ENCODE measurements around the gene ASB13.

The ASB13 gene

GRCh38 chr10:5669604-5670003 lies 3.2 kb upstream of the ASB13 start:
- no peak for DNase-seq (ENCODE audit: low read depth, low spot score)
- Histone ChIP-seq H3K36me3 (ENCODE audit: control insufficient read depth, insufficient read depth, low read length) (no peaks in the 10 kb centered on the region), H3K4me1 (ENCODE audit: control insufficient read depth, insufficient read depth, low read length) (peaks cover 3% of the 10 kb centered on the region; the same call in 1 of the 2 replicates), H3K4me3 (ENCODE audit: low read length) (no peak overlapping the region), H3K27me3 (ENCODE audit: control insufficient read depth, insufficient read depth, low read length) (no peaks in the 10 kb centered on the region), H3K27ac (ENCODE audit: low read length) (no peak overlapping the region), H3K9me3 (ENCODE audit: control insufficient read depth, insufficient read depth, low read length) (no peaks in the 10 kb centered on the region; the same call in 1 of the 2 replicates)
- no CpG with 5 or more reads among the region's 1 CpG for WGBS (ENCODE audit: insufficient coverage, insufficient read length)

GRCh38 chr10:5668429-5668828 lies 2.0 kb upstream of the ASB13 start:
- H3K4me1 ChIP-seq (ENCODE audit: control insufficient read depth, insufficient read depth, low read length): peaks cover 4% of the 10 kb centered on the region; the same call in 1 of the 2 replicates
- WGBS (ENCODE audit: insufficient coverage, insufficient read length): no CpG with 5 or more reads among the region's 4 CpGs

GRCh38 chr10:5666841-5667630 lies 641 bp upstream of the ASB13 start:
- Histone ChIP-seq H3K36me3 (ENCODE audit: control insufficient read depth, insufficient read depth, low read length) (no peaks in the 10 kb centered on the region), H3K27me3 (ENCODE audit: control insufficient read depth, insufficient read depth, low read length) (no peaks in the 10 kb centered on the region), H3K27ac (ENCODE audit: low read length) (no peak overlapping the region), H3K9me3 (ENCODE audit: control insufficient read depth, insufficient read depth, low read length) (no peaks in the 10 kb centered on the region; the same call in 1 of the 2 replicates), H3K4me1 (ENCODE audit: control insufficient read depth, insufficient read depth, low read length) (peaks cover 6% of the 10 kb centered on the region), H3K4me3 (ENCODE audit: low read length) (peak overlapping the region; percentile 83; the same call in 1 of the 2 replicates)
- no peak for DNase-seq (ENCODE audit: low read depth, low spot score)
- WGBS (ENCODE audit: insufficient coverage, insufficient read length): no CpG with 5 or more reads among the region's 15 CpGs

More at GRCh38 chr10:5668429-5668828, 2.0 kb upstream of the ASB13 start:
- Histone ChIP-seq H3K27me3 (ENCODE audit: control insufficient read depth, insufficient read depth, low read length) (no peaks in the 10 kb centered on the region), H3K9me3 (ENCODE audit: control insufficient read depth, insufficient read depth, low read length) (no peaks in the 10 kb centered on the region; the same call in 1 of the 2 replicates), H3K27ac (ENCODE audit: low read length) (no peak overlapping the region), H3K4me3 (ENCODE audit: low read length) (no peak overlapping the region), H3K36me3 (ENCODE audit: control insufficient read depth, insufficient read depth, low read length) (no peaks in the 10 kb centered on the region)
- DNase-seq (ENCODE audit: low read depth, low spot score): no peak

GRCh38 chr10:5665373-5666007 lies 905 bp downstream of the ASB13 start:
- Histone ChIP-seq H3K36me3 (ENCODE audit: control insufficient read depth, insufficient read depth, low read length) (no peaks in the 10 kb centered on the region), H3K27me3 (ENCODE audit: control insufficient read depth, insufficient read depth, low read length) (no peaks in the 10 kb centered on the region), H3K4me3 (ENCODE audit: low read length) (peak overlapping the region; percentile 83; the same call in 1 of the 2 replicates), H3K27ac (ENCODE audit: low read length) (no peak overlapping the region), H3K4me1 (ENCODE audit: control insufficient read depth, insufficient read depth, low read length) (peaks cover 6% of the 10 kb centered on the region), H3K9me3 (ENCODE audit: control insufficient read depth, insufficient read depth, low read length) (no peaks in the 10 kb centered on the region)
- no CpG with 5 or more reads among the region's 9 CpGs for WGBS (ENCODE audit: insufficient coverage, insufficient read length)
- no peak for DNase-seq (ENCODE audit: low read depth, low spot score)

- no peak overlapping the region for H3K4me3 ChIP-seq (ENCODE audit: low read length)
- H3K27me3 ChIP-seq (ENCODE audit: control insufficient read depth, insufficient read depth, low read length): no peaks in the 10 kb centered on the region
- H3K36me3 ChIP-seq (ENCODE audit: control insufficient read depth, insufficient read depth, low read length): no peaks in the 10 kb centered on the region
- H3K27ac ChIP-seq (ENCODE audit: low read length): no peak overlapping the region
- H3K9me3 ChIP-seq (ENCODE audit: control insufficient read depth, insufficient read depth, low read length): no peaks in the 10 kb centered on the region
- DNase-seq (ENCODE audit: low read depth, low spot score): no peak
- peaks cover 12% of the 10 kb centered on the region for H3K4me1 ChIP-seq (ENCODE audit: control insufficient read depth, insufficient read depth, low read length)
- no CpG with 5 or more reads among the region's 12 CpGs for WGBS (ENCODE audit: insufficient coverage, insufficient read length)
These were observed 2.5 kb downstream of the ASB13 start for GRCh38 chr10:5663692-5664427.

GRCh38 chr10:5662708-5663579 lies 3.5 kb downstream of the ASB13 start:
- Histone ChIP-seq H3K27ac (ENCODE audit: low read length) (no peak overlapping the region), H3K4me1 (ENCODE audit: control insufficient read depth, insufficient read depth, low read length) (peaks cover 14% of the 10 kb centered on the region), H3K9me3 (ENCODE audit: control insufficient read depth, insufficient read depth, low read length) (no peaks in the 10 kb centered on the region), H3K36me3 (ENCODE audit: control insufficient read depth, insufficient read depth, low read length) (no peaks in the 10 kb centered on the region), H3K27me3 (ENCODE audit: control insufficient read depth, insufficient read depth, low read length) (no peaks in the 10 kb centered on the region), H3K4me3 (ENCODE audit: low read length) (no peak overlapping the region)
- WGBS (ENCODE audit: insufficient coverage, insufficient read length): no CpG with 5 or more reads among the region's 9 CpGs
- no peak for DNase-seq (ENCODE audit: low read depth, low spot score)

GRCh38 chr10:5661043-5661442 lies 5.4 kb downstream of the ASB13 start:
- Histone ChIP-seq H3K36me3 (ENCODE audit: control insufficient read depth, insufficient read depth, low read length) (no peaks in the 10 kb centered on the region), H3K4me3 (ENCODE audit: low read length) (no peak overlapping the region), H3K4me1 (ENCODE audit: control insufficient read depth, insufficient read depth, low read length) (peaks cover 11% of the 10 kb centered on the region), H3K9me3 (ENCODE audit: control insufficient read depth, insufficient read depth, low read length) (no peaks in the 10 kb centered on the region), H3K27ac (ENCODE audit: low read length) (no peak overlapping the region), H3K27me3 (ENCODE audit: control insufficient read depth, insufficient read depth, low read length) (no peaks in the 10 kb centered on the region)
- no peak for DNase-seq (ENCODE audit: low read depth, low spot score)
- WGBS (ENCODE audit: insufficient coverage, insufficient read length): no CpG with 5 or more reads among the region's 6 CpGs

GRCh38 chr10:5659702-5660528 lies 6.5 kb downstream of the ASB13 start:
- no peaks in the 10 kb centered on the region for H3K36me3 ChIP-seq (ENCODE audit: control insufficient read depth, insufficient read depth, low read length)
- H3K4me3 ChIP-seq (ENCODE audit: low read length): no peak overlapping the region
- H3K4me1 ChIP-seq (ENCODE audit: control insufficient read depth, insufficient read depth, low read length): peaks cover 11% of the 10 kb centered on the region
- no CpG with 5 or more reads among the region's 16 CpGs for WGBS (ENCODE audit: insufficient coverage, insufficient read length)
- no peak for DNase-seq (ENCODE audit: low read depth, low spot score)
- no peaks in the 10 kb centered on the region for H3K27me3 ChIP-seq (ENCODE audit: control insufficient read depth, insufficient read depth, low read length)
- H3K9me3 ChIP-seq (ENCODE audit: control insufficient read depth, insufficient read depth, low read length): no peaks in the 10 kb centered on the region
- H3K27ac ChIP-seq (ENCODE audit: low read length): no peak overlapping the region

- Histone ChIP-seq H3K4me1 (ENCODE audit: control insufficient read depth, insufficient read depth, low read length) (peaks cover 11% of the 10 kb centered on the region), H3K36me3 (ENCODE audit: control insufficient read depth, insufficient read depth, low read length) (no peaks in the 10 kb centered on the region), H3K9me3 (ENCODE audit: control insufficient read depth, insufficient read depth, low read length) (no peaks in the 10 kb centered on the region), H3K27ac (ENCODE audit: low read length) (no peak overlapping the region), H3K27me3 (ENCODE audit: control insufficient read depth, insufficient read depth, low read length) (no peaks in the 10 kb centered on the region), H3K4me3 (ENCODE audit: low read length) (no peak overlapping the region)
- DNase-seq (ENCODE audit: low read depth, low spot score): no peak
- WGBS (ENCODE audit: insufficient coverage, insufficient read length): no CpG with 5 or more reads among the region's 20 CpGs
These were observed 7.3 kb downstream of the ASB13 start for GRCh38 chr10:5658871-5659618.

All from iPS DF 6.9 (cell line).